GM12891 (cell line): ENCODE measurements around the gene ATP6V1E1.

Source experiments
- POLR2A ChIP-seq: IDR thresholded peaks from 2 replicates; pipeline ENCODE4 v1.6.1; 2011; ENCODE audit warnings: low read depth, low read length, control low read depth
- POLR2AphosphoS5 ChIP-seq: IDR thresholded peaks from 2 replicates; pipeline ENCODE4 v1.6.1; 2011; ENCODE audit warnings: low read depth, low read length, control low read depth

GRCh38 chr22:17542452-17542851 lies 86.1 kb downstream of the ATP6V1E1 start:
- no peak for TF ChIP-seq POLR2AphosphoS5
- TF ChIP-seq POLR2A = no peak
